ENCODE results near the gene TEX38. TPM values are rescaled to one million over a fixed set of nuclear protein-coding genes. Genes with fewer than 3 reads are reported as not detected.
"Not testable (repeated sequence)": the region's sequence is repeated elsewhere in the genome, so short reads cannot be mapped to it uniquely, and the experiment has no call there.

Gene TEX38
- total RNA-seq, 1 experiment from 2014 or later = not detected

DNA sequence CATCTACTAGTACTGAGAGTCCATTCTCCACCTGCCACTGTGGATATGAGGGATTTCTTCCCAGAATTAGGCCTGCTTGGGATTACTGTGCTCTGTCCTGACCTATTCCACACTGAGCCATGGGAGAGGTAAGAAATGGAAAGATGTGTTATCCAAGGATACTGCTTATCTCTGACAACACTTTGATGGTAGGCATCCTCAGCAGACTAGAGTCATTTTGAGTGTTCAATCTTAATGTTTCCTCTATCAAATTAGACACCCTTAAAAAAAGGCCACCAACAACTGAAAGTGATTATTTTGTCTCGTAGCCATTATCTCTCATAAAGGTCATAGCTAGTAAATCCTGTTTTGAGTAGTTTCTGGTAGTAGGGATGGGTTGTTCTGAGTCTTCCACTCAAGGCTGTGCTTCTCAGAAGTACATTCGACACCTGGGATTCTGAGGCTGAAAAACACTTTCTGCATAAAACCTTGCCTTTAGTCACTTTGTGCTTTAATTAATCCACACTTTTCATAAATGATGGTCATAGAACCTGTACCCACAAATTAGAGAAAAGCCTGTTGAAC, 12.3 kb upstream of the TEX38 start:
- no peaks in the 10 kb centered on the region for H3K27me3 ChIP-seq (replicated peaks; ENCODE audit: control insufficient read depth, insufficient read depth, low read length)
- no TSS peak for BruUV-seq (replicated peaks)
- Mint-ChIP-seq H3K9me3 (ENCODE audit: unreplicated experiment) (no peaks in the 10 kb centered on the region), H3K36me3 (ENCODE audit: insufficient read depth, unreplicated experiment) (peaks cover 2% of the 10 kb centered on the region), H3K4me3 (ENCODE audit: unreplicated experiment) (no peak overlapping the region), H3K27ac (ENCODE audit: unreplicated experiment) (no peak overlapping the region), H3K4me1 (ENCODE audit: low read depth, unreplicated experiment) (no peaks in the 10 kb centered on the region), H3K27me3 (ENCODE audit: insufficient read depth, unreplicated experiment) (no peaks in the 10 kb centered on the region)
- ChIA-PET CTCF (no interaction called here), POLR2A (no interaction called here)
- no peak overlapping the region for H3K4me3 ChIP-seq (ENCODE audit: low read depth, low read length)
- intact Hi-C loops (cut with micrococcal nuclease; ENCODE audit: unreplicated experiment) = no loop called here
- TF ChIP-seq, protein P1, sequence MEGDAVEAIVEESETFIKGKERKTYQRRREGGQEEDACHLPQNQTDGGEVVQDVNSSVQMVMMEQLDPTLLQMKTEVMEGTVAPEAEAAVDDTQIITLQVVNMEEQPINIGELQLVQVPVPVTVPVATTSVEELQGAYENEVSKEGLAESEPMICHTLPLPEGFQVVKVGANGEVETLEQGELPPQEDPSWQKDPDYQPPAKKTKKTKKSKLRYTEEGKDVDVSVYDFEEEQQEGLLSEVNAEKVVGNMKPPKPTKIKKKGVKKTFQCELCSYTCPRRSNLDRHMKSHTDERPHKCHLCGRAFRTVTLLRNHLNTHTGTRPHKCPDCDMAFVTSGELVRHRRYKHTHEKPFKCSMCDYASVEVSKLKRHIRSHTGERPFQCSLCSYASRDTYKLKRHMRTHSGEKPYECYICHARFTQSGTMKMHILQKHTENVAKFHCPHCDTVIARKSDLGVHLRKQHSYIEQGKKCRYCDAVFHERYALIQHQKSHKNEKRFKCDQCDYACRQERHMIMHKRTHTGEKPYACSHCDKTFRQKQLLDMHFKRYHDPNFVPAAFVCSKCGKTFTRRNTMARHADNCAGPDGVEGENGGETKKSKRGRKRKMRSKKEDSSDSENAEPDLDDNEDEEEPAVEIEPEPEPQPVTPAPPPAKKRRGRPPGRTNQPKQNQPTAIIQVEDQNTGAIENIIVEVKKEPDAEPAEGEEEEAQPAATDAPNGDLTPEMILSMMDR (IDR thresholded peaks at IDR 0.05; ENCODE audit: insufficient read depth in 1 of 2, low read depth in 1 of 2, low read length in 1 of 2, severe bottlenecking in 1 of 2, unreplicated experiment in 1 of 2) = no peak
- no peaks in the 10 kb centered on the region for H3K9me3 ChIP-seq
- H3K4me1 ChIP-seq = no peaks in the 10 kb centered on the region
- no peaks in the 10 kb centered on the region; the same call in 1 of the 2 replicates for H3K36me3 ChIP-seq (ENCODE audit: control insufficient read depth, insufficient read depth, low read length)
- DNase-seq = no peak

DNA sequence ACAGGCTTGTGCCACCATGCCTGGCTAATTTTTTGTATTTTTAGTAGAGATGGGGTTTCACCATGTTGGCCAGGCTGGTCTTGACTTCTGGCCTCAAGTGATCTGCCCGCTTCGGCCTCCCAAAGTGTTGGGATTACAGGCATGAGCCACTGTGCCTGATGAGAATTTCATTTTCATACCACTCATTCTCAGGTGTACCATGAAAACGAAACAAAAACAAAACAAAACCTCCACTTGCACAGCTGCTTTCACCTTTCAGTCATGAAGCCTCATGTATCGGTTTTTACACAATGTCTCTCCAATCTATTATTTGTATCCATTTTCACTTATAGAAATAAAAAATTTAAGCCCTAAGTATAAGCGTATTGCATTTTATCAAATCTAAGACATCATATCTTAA, 11.5 kb upstream of the TEX38 start:
- POLR2A ChIA-PET; CTCF ChIA-PET; intact Hi-C loops (cut with micrococcal nuclease; ENCODE audit: unreplicated experiment); H3K9me3 Mint-ChIP-seq (ENCODE audit: unreplicated experiment); H3K27me3 ChIP-seq (replicated peaks; ENCODE audit: control insufficient read depth, insufficient read depth, low read length); H3K4me1 Mint-ChIP-seq (ENCODE audit: low read depth, unreplicated experiment); H3K36me3 ChIP-seq (ENCODE audit: control insufficient read depth, insufficient read depth, low read length); BruUV-seq (replicated peaks); H3K27me3 Mint-ChIP-seq (ENCODE audit: insufficient read depth, unreplicated experiment); H3K4me1 ChIP-seq; H3K36me3 Mint-ChIP-seq (ENCODE audit: insufficient read depth, unreplicated experiment); H3K4me3 Mint-ChIP-seq (ENCODE audit: unreplicated experiment); H3K9me3 ChIP-seq; H3K27ac Mint-ChIP-seq (ENCODE audit: unreplicated experiment); DNase-seq; H3K4me3 ChIP-seq (ENCODE audit: low read depth, low read length): not testable (repeated sequence)

GRCh38 chr1:46662919-46663318, 8.7 kb upstream of the TEX38 start:
- H3K9me3 ChIP-seq; BruUV-seq (replicated peaks); H3K4me3 Mint-ChIP-seq (ENCODE audit: unreplicated experiment); H3K27ac Mint-ChIP-seq (ENCODE audit: unreplicated experiment); H3K9me3 Mint-ChIP-seq (ENCODE audit: unreplicated experiment); H3K27me3 Mint-ChIP-seq (ENCODE audit: insufficient read depth, unreplicated experiment); H3K4me3 ChIP-seq (ENCODE audit: low read depth, low read length); H3K27me3 ChIP-seq (replicated peaks; ENCODE audit: control insufficient read depth, insufficient read depth, low read length); H3K4me1 ChIP-seq; DNase-seq; intact Hi-C loops (cut with micrococcal nuclease; ENCODE audit: unreplicated experiment); CTCF ChIA-PET; H3K36me3 ChIP-seq (ENCODE audit: control insufficient read depth, insufficient read depth, low read length); H3K36me3 Mint-ChIP-seq (ENCODE audit: insufficient read depth, unreplicated experiment); POLR2A ChIA-PET: not testable (repeated sequence)
- H3K4me1 Mint-ChIP-seq (ENCODE audit: low read depth, unreplicated experiment) = peaks cover 13% of the 10 kb centered on the region

DNA sequence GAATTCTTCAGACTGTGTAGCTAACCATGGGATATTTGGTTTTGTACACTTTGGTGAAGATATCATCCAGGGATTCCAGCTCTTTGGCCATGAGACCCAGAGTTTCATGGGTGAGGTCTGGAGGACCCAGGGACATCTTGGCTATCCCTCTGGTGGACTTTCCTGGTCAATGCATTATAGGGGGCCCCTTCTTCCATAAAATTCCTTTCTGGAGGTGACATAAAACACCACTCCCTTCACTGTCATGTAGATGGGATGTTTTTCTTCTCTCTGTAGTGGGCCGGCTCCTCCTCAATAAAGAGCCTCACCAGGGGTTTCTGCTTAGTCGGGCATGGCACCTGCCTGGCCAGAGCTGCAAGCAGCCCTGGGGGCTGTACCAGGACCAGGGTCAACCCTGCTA, 5.7 kb upstream of the TEX38 start:
- Histone ChIP-seq H3K36me3 (ENCODE audit: control insufficient read depth, insufficient read depth, low read length) (no peaks in the 10 kb centered on the region; the same call in 1 of the 2 replicates), H3K4me1 (no peaks in the 10 kb centered on the region), H3K27me3 (replicated peaks; ENCODE audit: control insufficient read depth, insufficient read depth, low read length) (no peaks in the 10 kb centered on the region), H3K9me3 (no peaks in the 10 kb centered on the region), H3K4me3 (ENCODE audit: low read depth, low read length) (no peak overlapping the region)
- DNase-seq = no peak
- intact Hi-C loops (cut with micrococcal nuclease; ENCODE audit: unreplicated experiment) = loop anchor here (5.0 kb wide), 1 partner anchor 64 kb away; the partner anchor contains the start of gene MKNK1
- BruUV-seq (replicated peaks) = no TSS peak
- Mint-ChIP-seq H3K27me3 (ENCODE audit: insufficient read depth, unreplicated experiment) (no peaks in the 10 kb centered on the region), H3K36me3 (ENCODE audit: insufficient read depth, unreplicated experiment) (peaks cover 5% of the 10 kb centered on the region), H3K9me3 (ENCODE audit: unreplicated experiment) (no peaks in the 10 kb centered on the region), H3K4me3 (ENCODE audit: unreplicated experiment) (no peak overlapping the region), H3K27ac (ENCODE audit: unreplicated experiment) (no peak overlapping the region), H3K4me1 (ENCODE audit: low read depth, unreplicated experiment) (peaks cover 13% of the 10 kb centered on the region)
- TF ChIP-seq, protein P1 (IDR thresholded peaks at IDR 0.05; ENCODE audit: insufficient read depth in 1 of 2, low read depth in 1 of 2, low read length in 1 of 2, severe bottlenecking in 1 of 2, unreplicated experiment in 1 of 2) = no peak
- POLR2A ChIA-PET = no interaction called here
- CTCF ChIA-PET = no interaction called here

Data from Caco-2 (cell line).